GM21367 (cell line): ENCODE results near the gene CLDN3.
"Not testable (repeated sequence)": the region's sequence is repeated elsewhere in the genome, so short reads cannot be mapped to it uniquely, and the experiment has no call there.

Experiments
- ATAC-seq: cut with Tn5 transposase; IDR thresholded peaks from one replicate; pipeline ENCODE4 v1.9.1; 2021; ENCODE audit not compliant: unreplicated experiment

Gene CLDN3, protein sequence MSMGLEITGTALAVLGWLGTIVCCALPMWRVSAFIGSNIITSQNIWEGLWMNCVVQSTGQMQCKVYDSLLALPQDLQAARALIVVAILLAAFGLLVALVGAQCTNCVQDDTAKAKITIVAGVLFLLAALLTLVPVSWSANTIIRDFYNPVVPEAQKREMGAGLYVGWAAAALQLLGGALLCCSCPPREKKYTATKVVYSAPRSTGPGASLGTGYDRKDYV

GRCh38 chr7:73770002-73770859 lies at the start of gene CLDN3:
CLDN3 (minus strand) TSS chr7:73770270; CDS start chr7:73770049, 221 bp downstream.
- ATAC-seq: no peak

- no peak for ATAC-seq
Observed at GRCh38 chr7:73817121-73817520, 47.1 kb upstream of the CLDN3 start.

DNA sequence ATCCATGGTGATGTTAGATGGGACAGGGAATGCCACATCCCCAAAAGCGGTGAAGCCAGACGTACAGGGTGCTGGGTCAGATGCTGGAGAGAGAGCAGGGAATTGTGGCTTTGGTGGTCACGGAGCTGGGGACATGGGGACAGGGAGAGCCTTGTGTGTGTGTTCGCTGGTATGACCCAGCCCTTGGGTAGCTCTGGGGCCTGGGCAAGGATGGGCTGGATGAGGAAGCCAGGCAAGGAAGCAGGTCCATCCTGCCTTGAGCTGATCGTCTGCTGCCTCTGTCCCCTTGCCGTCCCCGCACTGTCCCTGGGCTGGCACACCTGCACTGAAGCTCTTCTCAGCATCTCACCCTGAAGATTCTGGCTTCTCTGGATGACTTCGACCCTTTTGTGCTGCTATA lies 45.4 kb upstream of the CLDN3 start:
- ATAC-seq: no peak

DNA sequence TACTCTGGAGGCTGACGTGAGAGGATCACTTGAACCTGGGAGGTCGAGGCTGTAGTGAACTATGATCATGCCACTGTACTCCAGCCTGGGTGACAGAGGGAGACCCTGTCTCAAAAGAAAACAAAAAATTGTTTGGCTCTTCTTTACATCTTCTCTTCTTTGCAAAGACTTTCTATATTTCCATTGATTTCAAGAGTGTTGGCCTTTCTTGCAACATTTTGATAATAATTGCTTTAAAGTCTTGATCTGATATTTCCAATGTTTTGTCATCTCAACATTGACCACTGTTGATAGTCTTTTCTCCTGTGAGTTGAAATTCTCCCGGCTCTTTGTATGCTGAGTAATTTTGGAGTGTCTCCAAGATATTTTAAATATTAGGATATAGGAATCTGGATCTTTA lies 42.9 kb upstream of the CLDN3 start:
- no peak for ATAC-seq

DNA sequence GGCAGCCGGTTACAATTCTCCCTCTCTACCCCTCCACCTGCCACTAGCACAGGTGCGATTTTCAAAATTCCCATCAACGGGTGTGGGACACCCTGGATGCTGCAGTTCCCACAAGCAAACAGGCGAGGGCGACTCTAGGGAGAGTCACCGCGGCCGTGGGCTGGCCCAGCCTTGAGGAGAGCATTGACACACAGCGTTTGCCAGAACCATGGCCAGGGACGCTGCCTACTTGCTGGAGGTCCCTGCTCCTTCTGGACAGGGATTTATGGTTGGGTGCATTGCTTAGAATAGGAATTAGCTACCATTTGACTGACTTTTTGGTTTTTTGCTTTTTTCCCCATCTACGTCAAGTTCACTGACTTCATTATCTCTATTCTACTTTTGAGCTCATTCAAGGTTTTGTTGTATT lies 41.7 kb upstream of the CLDN3 start:
- no peak for ATAC-seq

- ATAC-seq: no peak
Observed at GRCh38 chr7:73810998-73811360, 40.9 kb upstream of the CLDN3 start.

- no peak for ATAC-seq
Observed at GRCh38 chr7:73809467-73809951, 39.4 kb upstream of the CLDN3 start.

DNA sequence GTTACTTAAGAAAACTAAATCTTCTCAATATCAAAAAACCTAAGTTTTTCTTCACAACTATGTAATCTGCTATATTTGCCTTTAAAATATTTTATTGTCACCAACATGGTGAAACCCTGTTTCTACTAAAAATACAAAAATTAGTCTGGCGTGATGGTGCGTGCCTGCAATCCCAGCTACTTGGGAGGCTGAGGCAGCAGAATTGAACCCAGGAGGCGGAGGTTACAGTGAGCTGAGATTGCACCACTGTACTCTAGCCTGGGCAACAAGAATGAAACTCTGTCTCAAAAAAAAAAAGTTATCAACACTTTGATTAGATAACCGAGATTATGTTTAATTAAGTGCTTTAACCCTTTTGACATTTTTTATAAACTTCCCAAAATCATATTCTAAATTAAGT lies 32.4 kb upstream of the CLDN3 start:
- no peak for ATAC-seq

- ATAC-seq: no peak
Observed at GRCh38 chr7:73801577-73801976, 31.5 kb upstream of the CLDN3 start.

- ATAC-seq: no peak
Observed at GRCh38 chr7:73799282-73800141, 29.4 kb upstream of the CLDN3 start.

DNA sequence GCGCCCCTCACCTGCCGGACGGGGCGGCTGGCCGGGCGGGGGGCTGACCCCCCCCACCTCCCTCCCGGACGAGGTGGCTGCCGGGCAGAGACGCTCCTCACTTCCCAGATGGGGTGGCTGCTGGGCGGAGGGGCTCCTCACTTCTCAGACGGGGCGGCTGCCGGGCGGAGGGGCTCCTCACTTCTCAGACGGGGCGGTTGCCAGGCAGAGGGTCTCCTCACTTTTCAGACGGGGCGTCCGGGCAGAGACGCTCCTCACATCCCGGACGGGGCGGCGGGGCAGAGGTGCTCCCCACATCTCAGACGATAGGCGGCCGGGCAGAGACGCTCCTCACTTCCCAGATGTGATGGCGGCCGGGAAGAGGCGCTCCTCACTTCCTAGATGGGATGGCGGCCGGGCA lies 27.1 kb upstream of the CLDN3 start:
- ATAC-seq: not testable (repeated sequence)

- not testable (repeated sequence) for ATAC-seq
Observed at GRCh38 chr7:73796656-73797055, 26.6 kb upstream of the CLDN3 start.

GRCh38 chr7:73795188-73795587 lies 25.1 kb upstream of the CLDN3 start:
- not testable (repeated sequence) for ATAC-seq

GRCh38 chr7:73791170-73791690 lies 21.2 kb upstream of the CLDN3 start:
- ATAC-seq: not testable (repeated sequence)

DNA sequence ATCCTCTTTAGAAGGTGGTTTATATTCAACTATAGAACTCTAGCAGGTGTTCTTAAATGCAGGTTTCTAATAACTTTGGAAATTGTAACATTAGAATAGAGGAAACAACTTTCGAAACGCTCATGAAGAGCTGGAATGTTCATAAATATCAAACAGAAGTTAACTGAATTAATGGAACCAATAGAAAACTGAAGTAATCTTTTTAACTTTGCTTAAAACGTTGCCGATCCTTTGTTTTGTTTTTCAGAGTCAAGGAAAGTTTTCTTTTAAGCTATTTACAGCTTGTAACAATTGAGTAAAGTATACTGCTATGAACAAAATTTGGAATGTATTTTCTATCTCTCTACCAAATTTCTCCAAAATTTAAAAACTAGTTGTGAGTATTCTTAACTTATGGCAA lies 19.0 kb upstream of the CLDN3 start:
- no peak for ATAC-seq

DNA sequence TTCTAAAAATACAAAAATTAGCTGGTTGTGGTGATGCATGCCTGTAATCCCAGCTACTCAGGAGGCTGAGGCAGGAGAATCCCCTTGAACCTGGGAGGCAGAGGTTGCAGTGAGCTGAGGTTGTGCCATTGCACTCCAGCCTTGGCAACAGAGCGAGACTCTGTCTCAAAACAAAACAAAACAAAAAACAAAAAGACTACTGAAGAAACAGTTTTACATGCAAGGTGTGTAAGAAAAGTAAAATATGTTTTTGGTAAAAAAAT lies 17.6 kb upstream of the CLDN3 start:
- ATAC-seq: not testable (repeated sequence)

- ATAC-seq: no peak
Observed at GRCh38 chr7:73786588-73786987, 16.5 kb upstream of the CLDN3 start.

GRCh38 chr7:73779517-73779916 lies 9.4 kb upstream of the CLDN3 start:
- ATAC-seq: no peak

- ATAC-seq: no peak
Observed at GRCh38 chr7:73778801-73779389, 8.8 kb upstream of the CLDN3 start.

GRCh38 chr7:73774923-73775322 lies 4.9 kb upstream of the CLDN3 start:
- ATAC-seq: no peak
